22Rv1 (cell line): ENCODE results near the gene TMEM176B.

Experiments
- CTCF ChIP-seq: fragments of 450-650 bp; IDR thresholded peaks from 2 replicates; pipeline ENCODE4 v1.5.1; 2017; ENCODE audit warnings: mild to moderate bottlenecking
- ZFX ChIP-seq: fragments of 450-650 bp; IDR thresholded peaks from 2 replicates; pipeline ENCODE4 v1.6.1; 2017; ENCODE audit warnings: antibody characterized with exemption, borderline replicate concordance

- TF ChIP-seq ZFX (no peak), CTCF (no peak)
Measured at GRCh38 chr7:150818971-150819370, 18.8 kb upstream of the TMEM176B start.
